Hematopoietic multipotent progenitor cell treated with erythropoietin and hydrocortisone succinate and interleukin-3 and kit ligand, for 6 days (in vitro differentiated cells): ENCODE results near the gene SMYD3.

ENCODE experiments used
- DNase-seq: peaks from one replicate; pipeline ENCODE4 v3.0.0-alpha.2; 2015

Gene SMYD3

GRCh38 chr1:246203180-246203579 lies 303.9 kb downstream of the SMYD3 start:
- DNase-seq: no peak

DNA sequence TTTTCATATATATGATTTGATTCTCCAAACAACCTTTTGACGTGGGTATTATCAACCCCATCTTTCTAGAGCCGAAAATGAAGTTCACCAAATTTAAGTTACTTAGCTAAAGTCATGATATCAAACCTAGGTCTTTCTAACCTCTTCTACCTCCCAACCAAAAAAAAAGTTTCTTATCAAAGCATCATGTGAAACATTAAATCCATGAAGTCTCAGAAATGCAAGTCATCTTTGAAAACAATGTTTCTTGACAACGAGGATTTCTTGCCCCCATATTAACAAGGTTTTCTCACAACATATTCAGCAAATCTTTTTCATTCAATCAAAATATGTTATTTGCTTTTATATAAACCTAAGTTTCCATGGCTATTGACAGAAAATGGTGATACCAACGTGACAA lies 306.3 kb downstream of the SMYD3 start:
- no peak for DNase-seq

DNA sequence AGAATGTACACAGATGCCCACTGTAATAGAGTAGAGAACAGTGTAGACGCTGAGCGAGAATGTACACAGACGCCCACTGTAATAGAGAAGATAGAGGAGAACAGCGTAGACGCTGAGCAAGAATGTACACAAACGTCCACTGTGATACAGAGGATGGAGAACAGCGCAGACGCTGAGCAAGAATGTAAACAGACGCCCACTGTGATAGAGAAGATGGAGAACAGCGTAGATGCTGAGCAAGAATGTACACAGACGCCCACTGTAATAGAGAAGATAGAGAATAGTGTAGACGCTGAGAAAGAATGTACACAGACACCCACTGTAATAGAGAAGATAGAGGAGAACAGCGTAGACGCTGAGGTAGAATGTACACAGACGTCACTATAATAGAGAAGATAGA lies 306.9 kb downstream of the SMYD3 start:
- DNase-seq: no peak

GRCh38 chr1:246199086-246199645 lies 307.9 kb downstream of the SMYD3 start:
- DNase-seq: no peak

DNA sequence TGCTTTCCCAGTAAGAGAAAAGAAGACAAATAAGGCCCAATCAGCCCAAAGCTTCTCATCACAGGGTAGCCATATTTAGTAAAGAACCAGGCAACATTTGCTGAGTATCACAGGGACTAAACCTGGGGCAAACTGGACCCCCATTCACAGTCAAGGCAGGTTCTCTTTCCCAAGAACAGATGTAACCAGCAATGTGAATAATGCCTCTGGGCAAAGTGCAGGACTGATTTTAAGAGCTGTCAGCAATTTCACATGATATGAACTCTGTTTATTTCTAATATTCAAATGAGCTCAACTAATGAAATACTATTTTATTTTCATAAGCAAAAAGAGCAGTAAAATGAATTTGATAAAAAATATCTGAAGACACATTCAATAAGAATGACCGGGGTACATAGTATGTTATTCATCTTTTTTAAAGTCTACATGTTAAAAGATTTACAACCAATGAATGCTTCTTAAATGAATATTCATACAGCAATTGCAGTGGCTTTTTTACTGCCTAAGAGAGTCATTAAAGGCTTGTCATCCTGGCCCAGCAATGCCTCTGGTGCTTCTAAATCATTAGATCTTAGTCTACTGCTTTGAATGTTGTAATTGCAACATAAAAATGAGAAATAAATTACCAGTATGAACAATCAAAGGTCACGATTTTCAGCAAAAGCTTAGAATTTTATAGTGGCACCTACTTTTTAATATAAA lies 308.8 kb downstream of the SMYD3 start:
- DNase-seq: no peak

- no peak for DNase-seq
Observed at GRCh38 chr1:246197076-246197475, 310.0 kb downstream of the SMYD3 start.

GRCh38 chr1:246195296-246195695 lies 311.8 kb downstream of the SMYD3 start:
- no peak for DNase-seq

DNA sequence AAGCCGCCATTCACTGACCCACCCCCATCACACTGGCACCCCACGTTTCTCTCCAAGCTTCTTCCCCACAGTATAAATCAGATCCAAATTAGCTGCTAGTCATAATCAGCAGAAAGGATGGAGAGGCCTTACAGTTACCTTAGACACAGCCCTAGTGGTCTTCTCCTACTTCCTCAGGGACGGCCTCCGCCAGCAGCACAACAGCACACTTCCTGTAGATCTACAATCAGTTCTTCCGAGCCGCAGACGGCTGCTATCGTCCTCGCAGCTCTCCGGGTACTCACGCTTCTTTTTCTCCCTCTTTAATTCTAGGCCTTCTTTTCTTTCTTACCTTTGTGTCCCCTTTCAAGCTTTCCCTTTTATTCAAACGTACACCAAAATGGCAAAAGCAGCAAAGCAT lies 313.5 kb downstream of the SMYD3 start:
- DNase-seq: no peak

GRCh38 chr1:246189126-246189525 lies 318.0 kb downstream of the SMYD3 start:
- DNase-seq: no peak

DNA sequence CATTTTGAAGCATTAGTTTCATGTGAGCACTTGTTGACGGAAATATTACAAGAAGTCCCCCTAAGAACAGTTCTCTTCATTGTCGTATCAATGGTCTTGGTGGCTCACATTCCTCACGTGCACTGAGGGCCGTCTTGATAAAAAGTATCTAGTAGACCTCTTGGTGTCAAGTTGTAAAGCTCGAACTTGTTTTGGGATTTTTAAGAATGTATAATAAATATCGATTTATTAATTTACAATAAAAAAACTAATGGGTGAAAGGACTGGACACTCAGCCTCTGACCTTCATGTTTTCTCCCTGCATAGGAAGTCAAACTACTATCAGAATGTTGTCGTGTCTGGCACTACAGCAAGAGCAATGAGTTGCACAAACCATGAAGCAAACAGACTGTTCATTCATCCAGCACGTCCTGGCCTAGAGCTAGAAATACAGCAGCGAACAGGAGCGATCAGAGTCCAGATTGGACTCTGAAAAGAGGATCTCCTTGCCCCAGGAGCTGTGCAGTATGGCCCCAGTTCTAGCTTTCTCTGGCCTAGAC lies 319.2 kb downstream of the SMYD3 start:
- no peak for DNase-seq

DNA sequence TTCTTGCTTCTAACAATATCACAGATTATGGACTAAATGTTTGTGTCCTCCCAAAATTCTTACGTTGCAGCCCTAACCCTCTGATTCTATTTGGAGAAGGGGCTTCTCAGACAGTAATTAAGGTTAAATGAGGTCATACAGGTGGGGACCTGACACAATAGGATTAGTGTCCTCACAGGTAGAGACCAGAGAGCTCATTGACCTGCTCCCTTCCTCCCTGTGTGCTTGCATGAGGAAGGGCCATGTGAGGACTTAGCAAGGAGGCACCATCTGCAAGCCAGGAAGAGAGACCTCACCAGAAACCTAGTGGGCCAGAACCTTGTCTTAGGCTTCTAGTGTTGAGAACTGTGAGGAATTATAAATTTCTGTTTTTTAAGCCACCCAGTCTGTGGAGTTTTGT lies 322.6 kb downstream of the SMYD3 start:
- no peak for DNase-seq

DNA sequence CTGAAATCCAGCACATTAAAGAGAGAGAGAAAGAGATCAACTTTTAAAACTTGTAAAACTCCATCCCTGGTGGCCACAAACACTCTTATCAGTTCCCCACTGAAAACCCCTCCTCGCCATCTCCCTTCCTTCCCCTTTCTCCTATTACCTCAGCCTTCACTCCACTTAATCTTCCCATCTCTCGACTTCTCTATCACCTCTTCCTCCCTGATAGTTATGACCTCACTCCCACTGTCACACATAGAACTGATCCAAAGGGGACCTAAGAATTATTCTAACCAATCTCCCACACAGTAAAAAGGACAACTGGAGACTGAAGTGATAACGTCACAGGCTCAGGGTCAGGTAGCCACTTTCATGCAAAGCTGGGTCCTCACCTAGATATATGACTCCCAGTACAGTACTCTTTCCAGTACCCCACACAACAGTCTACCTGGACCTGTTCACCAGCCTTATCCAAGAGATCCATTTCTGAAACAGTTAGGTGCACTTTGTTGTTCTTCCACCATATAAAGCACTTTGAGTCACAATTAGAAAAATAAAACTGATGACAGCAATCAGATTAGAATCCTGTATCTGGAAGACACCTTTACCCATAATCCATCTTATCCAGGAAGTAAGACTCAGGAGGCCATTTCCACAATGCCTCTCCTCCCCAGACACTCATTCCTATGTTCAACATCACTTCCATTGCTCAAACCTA lies 324.8 kb downstream of the SMYD3 start:
- DNase-seq: peak; percentile 64

DNA sequence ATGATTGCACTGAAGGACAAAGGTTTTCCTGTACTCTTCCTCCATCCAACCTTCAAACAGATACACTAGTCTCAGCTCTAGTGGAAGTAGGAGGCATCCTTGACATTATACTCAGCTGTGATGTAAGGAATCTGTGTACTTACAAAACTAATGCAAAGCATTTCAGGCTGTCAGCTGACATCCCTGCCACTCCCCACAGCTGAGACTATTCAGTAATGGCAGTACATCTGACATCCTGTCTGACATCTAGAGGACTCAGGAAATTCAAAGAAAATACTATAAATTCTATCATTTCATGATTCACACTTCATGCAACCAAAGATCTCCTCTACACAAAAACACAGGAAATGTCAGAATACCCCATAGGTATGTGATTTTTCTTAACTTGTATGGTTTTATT lies 325.8 kb downstream of the SMYD3 start:
- peak; percentile 28 for DNase-seq

DNA sequence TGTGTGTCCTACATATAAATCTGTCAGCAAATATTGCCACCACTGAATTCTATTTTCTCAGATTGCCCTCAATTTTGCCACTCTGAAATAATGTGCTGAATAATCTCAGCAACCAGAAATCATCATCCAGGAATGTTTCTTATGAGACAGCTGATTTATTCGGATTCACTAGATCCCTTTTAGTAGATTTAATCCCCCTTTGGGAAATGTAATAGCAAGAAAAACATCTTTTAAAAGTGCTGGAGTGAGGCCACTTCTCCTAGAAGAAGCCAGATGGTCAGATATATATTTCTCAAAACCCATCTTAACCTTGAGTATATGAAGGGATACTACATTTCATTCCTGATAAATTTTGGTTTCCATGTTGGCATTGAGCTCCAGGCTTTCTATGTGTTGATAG lies 327.7 kb downstream of the SMYD3 start:
- DNase-seq: no peak

GRCh38 chr1:246178717-246179311 lies 328.3 kb downstream of the SMYD3 start:
- DNase-seq: no peak

DNA sequence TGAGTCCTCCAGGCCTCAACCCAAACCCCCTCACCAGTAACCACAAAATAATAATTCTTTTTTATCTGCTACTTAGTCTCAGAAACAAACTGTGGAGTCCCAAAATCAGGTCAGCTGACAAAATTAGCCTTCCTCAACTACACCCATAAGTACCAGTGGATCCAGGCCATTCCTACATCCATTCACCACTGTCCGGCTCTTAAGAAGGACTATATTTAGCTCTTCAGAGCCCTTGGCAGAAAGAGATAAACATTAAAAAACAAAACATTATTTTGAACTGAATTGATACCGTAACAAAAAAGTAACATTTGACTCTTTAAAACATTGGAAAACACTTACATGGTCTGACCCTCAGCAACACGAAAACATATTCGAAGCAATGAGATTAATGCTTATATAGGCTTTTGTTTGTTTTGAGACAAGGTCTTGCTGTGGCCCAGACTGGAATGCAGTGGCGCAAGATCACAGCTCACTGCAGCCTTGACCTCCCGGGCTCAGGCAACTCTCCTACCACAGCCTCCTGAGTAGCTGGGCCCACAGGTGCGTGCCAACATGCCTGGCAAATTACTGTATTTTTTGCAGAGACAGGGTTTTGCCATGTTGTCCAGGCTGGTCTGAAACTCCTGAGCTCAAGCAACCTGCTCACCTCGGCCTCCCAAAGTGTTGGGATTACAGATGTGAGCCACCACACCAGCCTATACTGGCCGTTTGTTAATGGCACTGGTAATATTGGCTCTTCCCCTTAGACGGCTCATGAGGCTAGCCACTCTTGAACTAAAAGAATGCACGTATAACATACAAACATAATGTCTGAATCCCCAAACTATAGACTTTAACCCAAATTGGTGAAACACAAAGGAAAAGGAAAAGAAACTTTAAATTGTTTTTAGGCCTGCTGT lies 330.7 kb downstream of the SMYD3 start:
- DNase-seq: no peak

- peak; percentile 67 for DNase-seq
Observed at GRCh38 chr1:246170574-246171261, 336.4 kb downstream of the SMYD3 start.

DNA sequence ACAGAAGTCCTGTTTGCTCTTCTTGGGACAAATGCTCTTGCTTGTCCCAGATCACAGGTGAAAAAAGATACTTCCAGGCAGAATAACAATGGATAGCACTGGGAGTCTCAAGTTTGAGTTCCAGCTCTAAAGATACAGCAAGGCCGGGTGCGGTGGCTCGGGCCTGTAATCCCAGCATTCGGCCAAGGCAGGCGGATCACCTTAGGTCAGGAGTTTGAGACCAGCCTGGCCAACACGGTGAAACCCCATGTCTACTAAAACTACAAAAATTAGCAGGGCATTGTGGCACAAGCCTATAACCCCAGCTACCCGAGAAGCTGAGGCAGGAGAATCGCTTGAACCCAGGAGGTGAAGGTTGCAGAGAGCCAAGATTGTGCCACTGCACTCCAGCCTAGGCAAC lies 337.6 kb downstream of the SMYD3 start:
- DNase-seq: no peak

- peak; percentile 74 for DNase-seq
Observed at GRCh38 chr1:246169019-246169418, 338.1 kb downstream of the SMYD3 start.

GRCh38 chr1:246166841-246167240 lies 340.2 kb downstream of the SMYD3 start:
- no peak for DNase-seq

- no peak for DNase-seq
Observed at GRCh38 chr1:246165826-246166709, 341.0 kb downstream of the SMYD3 start.
